Muscle layer of duodenum (tissue), 2 donors: Measurements from ENCODE around the gene ALDH2.
"Not testable (repeated sequence)": the region's sequence is repeated elsewhere in the genome, so short reads cannot be mapped to it uniquely, and the experiment has no call there.

Experiments used
- H3K27ac ChIP-seq: one replicate; pipeline ENCODE4 v1.7.0; 2013; ENCODE audit warnings: mild to moderate bottlenecking, low read length
- H3K27me3 ChIP-seq: one replicate; pipeline ENCODE4 v1.7.0; 2013; ENCODE audit warnings: low read depth, mild to moderate bottlenecking, control low read depth, low read length
- H3K36me3 ChIP-seq, 2 donors: one replicate each; pipeline ENCODE4 v1.7.0; 2013; ENCODE audit warnings: low read length in 2 of 2, control low read depth in 1 of 2, mild to moderate bottlenecking in 1 of 2; ENCODE audit not compliant: insufficient read depth in 2 of 2, control insufficient read depth in 1 of 2
- H3K4me1 ChIP-seq, 2 donors: one replicate each; pipeline ENCODE4 v1.7.0; 2013; ENCODE audit warnings: low read length in 2 of 2, mild to moderate bottlenecking in 2 of 2, control low read depth in 1 of 2, moderate library complexity in 1 of 2; ENCODE audit not compliant: insufficient read depth in 2 of 2, control insufficient read depth in 1 of 2
- H3K4me3 ChIP-seq, 2 donors: one replicate each; pipeline ENCODE4 v1.7.0; 2013; ENCODE audit warnings: low read length in 2 of 2, low read depth in 1 of 2, mild to moderate bottlenecking in 1 of 2
- H3K9me3 ChIP-seq, 2 donors: one replicate each; pipeline ENCODE4 v1.7.0; 2013; ENCODE audit warnings: low read length in 2 of 2, control low read depth in 1 of 2, mild to moderate bottlenecking in 1 of 2; ENCODE audit not compliant: control insufficient read depth in 1 of 2
- donor health status: healthy.

Gene ALDH2

GRCh38 chr12:111792155-111792855 is 25.6 kb downstream of the ALDH2 start:
- Histone ChIP-seq H3K9me3 (no peaks in the 10 kb centered on the region), H3K4me1 (peaks cover 0 to 4% of the 10 kb centered on the region in 2 donors), H3K27me3 (no peaks in the 10 kb centered on the region), H3K4me3 (no peak overlapping the region), H3K27ac (peak overlapping the region; percentile 31), H3K36me3 (peaks cover 47 to 67% of the 10 kb centered on the region in 2 donors)

DNA sequence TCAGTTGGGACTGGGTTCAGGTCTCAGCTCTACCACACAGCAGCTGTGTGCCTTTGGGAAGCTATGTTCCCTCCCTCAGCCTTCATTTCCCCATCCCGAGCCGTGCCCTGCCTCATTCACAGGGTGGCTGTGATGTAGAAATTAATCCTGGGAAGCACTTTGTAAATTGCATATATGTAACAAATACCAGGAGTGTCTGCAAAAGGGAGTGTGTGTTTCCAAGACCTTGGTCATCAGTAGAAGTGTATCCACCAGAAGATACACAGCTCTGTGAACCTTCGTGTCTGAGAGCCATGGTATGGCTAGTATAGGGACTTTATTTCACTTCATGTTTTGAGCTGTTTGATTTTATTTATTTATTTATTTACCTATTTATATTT is 26.1 kb downstream of the ALDH2 start:
- peaks cover 0 to 4% of the 10 kb centered on the region in 2 donors for H3K4me1 ChIP-seq
- no peak overlapping the region for H3K27ac ChIP-seq
- H3K4me3 ChIP-seq, result no peak overlapping the region
- peaks cover 48 to 71% of the 10 kb centered on the region in 2 donors for H3K36me3 ChIP-seq
- H3K9me3 ChIP-seq, result no peaks in the 10 kb centered on the region
- H3K27me3 ChIP-seq, result no peaks in the 10 kb centered on the region

GRCh38 chr12:111798182-111798581 is 31.4 kb downstream of the ALDH2 start:
- peaks cover 31 to 76% of the 10 kb centered on the region in 2 donors for H3K36me3 ChIP-seq
- no peaks in the 10 kb centered on the region for H3K27me3 ChIP-seq
- H3K4me1 ChIP-seq, result no peaks in the 10 kb centered on the region
- H3K27ac ChIP-seq, result no peak overlapping the region
- no peak overlapping the region for H3K4me3 ChIP-seq
- H3K9me3 ChIP-seq, result no peaks in the 10 kb centered on the region

DNA sequence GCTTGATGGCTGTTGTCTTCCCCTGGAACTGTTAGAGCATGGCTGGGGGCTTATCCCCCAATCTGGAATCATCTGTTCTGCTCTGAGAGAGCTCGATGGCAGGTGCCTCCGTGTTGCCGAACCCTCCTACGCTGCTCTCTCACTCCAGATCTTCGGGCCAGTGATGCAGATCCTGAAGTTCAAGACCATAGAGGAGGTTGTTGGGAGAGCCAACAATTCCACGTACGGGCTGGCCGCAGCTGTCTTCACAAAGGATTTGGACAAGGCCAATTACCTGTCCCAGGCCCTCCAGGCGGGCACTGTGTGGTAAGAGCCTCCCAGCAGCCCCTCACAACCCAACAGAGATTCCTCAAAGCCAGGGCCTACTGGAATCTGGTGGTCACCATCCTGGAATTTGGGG is 33.0 kb downstream of the ALDH2 start:
- H3K4me3 ChIP-seq, result no peak overlapping the region
- H3K36me3 ChIP-seq, result peaks cover 28 to 71% of the 10 kb centered on the region in 2 donors
- no peak overlapping the region for H3K27ac ChIP-seq
- no peaks in the 10 kb centered on the region for H3K27me3 ChIP-seq
- no peaks in the 10 kb centered on the region for H3K9me3 ChIP-seq
- no peaks in the 10 kb centered on the region for H3K4me1 ChIP-seq

GRCh38 chr12:111803038-111803626 is 36.4 kb downstream of the ALDH2 start:
- Histone ChIP-seq H3K4me1 (no peaks in the 10 kb centered on the region), H3K4me3 (no peak overlapping the region), H3K36me3 (peaks cover 18 to 72% of the 10 kb centered on the region in 2 donors), H3K27me3 (no peaks in the 10 kb centered on the region), H3K9me3 (no peaks in the 10 kb centered on the region), H3K27ac (no peak overlapping the region)

GRCh38 chr12:111803851-111804250 is 37.1 kb downstream of the ALDH2 start:
- H3K4me1 ChIP-seq, result no peaks in the 10 kb centered on the region
- H3K4me3 ChIP-seq, result no peak overlapping the region
- H3K9me3 ChIP-seq, result no peaks in the 10 kb centered on the region
- peaks cover 18 to 71% of the 10 kb centered on the region in 2 donors for H3K36me3 ChIP-seq
- H3K27ac ChIP-seq, result no peak overlapping the region
- no peaks in the 10 kb centered on the region for H3K27me3 ChIP-seq

DNA sequence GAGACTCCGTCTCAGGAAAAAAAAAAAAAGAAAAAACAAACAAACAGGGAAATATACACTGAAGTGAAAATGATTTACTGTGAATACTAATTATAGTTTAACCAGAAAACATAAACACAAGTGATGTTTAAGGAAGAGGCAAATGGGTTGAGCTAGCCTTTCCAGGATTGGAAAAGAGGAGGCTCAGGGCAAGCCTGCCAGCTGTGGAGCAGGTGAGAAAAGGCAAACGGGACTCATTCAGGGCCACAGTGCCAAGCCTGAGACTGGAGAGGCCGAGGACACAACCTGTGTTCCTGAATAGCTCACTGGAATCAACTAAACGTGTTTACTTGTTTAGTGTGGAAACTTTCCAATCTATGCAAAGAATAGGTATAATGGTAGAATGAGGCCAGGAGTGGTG is 39.6 kb downstream of the ALDH2 start:
- H3K36me3 ChIP-seq, result peaks cover 19 to 69% of the 10 kb centered on the region in 2 donors

DNA sequence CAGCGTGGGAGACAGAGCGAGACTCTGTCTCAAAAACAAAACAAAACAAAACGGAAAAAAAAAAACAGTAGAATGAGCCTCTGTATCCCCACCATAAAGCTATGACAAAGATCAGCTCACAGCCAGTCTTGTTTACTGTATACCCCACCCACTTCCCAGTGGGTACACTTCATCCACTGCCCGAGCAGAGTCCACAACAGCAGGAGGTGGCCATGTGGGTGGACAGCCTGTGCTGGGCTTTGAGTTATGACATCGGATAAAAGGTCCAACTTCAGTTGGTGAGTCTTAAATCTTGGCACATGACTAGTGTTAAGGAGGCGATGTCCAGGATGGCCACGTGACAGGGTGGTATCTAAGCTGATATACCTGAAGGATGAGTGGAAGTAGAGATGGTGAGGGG is 40.5 kb downstream of the ALDH2 start:
- H3K4me1 ChIP-seq, result no peaks in the 10 kb centered on the region
- H3K27ac ChIP-seq, result no peak overlapping the region
- H3K4me3 ChIP-seq, result no peak overlapping the region
- no peaks in the 10 kb centered on the region for H3K27me3 ChIP-seq
- H3K36me3 ChIP-seq, result peaks cover 19 to 63% of the 10 kb centered on the region in 2 donors
- no peaks in the 10 kb centered on the region for H3K9me3 ChIP-seq

More for the DNA sequence above, 39.6 kb downstream of the ALDH2 start:
- Histone ChIP-seq H3K4me1 (no peaks in the 10 kb centered on the region), H3K27ac (no peak overlapping the region), H3K4me3 (no peak overlapping the region), H3K9me3 (no peaks in the 10 kb centered on the region), H3K27me3 (no peaks in the 10 kb centered on the region)

DNA sequence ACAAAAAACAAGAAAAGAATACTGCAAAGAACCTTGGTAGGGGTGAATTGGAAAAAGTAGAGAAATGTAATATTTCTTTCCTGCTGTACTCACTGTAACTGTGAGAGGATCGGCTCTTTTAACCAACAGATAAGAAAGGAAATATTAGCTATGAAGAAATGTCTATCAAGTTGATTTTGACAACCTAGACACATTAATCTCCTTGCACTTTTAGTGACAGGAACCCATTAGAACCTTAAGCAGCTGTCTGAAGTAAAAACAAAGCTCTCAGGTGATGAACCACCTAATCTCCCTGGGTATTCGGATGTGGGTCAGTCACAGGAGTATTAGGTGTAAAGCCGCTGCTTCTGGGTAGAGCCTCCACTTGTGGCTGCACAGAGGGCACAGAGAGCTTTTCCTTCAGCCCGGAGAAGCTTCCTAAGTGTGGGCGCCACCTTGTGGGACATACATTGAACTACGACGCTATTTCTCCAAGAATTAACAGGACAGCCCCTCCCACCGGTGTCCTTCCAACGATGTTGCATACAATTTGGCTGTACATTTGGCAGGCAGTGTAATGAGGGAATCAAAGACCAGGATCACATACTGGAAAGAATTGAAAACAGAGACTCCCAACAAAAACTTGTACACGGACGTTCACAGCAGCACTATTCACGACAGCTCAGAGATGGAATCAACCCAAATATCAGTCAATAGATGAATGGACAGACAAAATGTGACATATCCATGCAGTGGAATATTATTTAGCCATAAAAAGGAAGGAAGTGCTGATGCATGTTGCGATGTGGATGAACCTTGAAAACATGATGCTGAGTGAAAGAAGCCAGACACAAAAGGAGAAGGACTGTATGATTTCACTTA is 46.4 kb downstream of the ALDH2 start:
- Histone ChIP-seq H3K4me1 (peaks cover 0 to 4% of the 10 kb centered on the region in 2 donors), H3K36me3 (peaks cover 21 to 35% of the 10 kb centered on the region in 2 donors), H3K27ac (no peak overlapping the region), H3K4me3 (no peak overlapping the region), H3K27me3 (no peaks in the 10 kb centered on the region), H3K9me3 (no peaks in the 10 kb centered on the region)

- Histone ChIP-seq H3K27ac (no peak overlapping the region), H3K36me3 (peaks cover 3 to 7% of the 10 kb centered on the region in 2 donors), H3K9me3 (no peaks in the 10 kb centered on the region), H3K4me1 (peaks cover 0 to 10% of the 10 kb centered on the region in 2 donors), H3K4me3 (no peak overlapping the region), H3K27me3 (no peaks in the 10 kb centered on the region)
Measured at GRCh38 chr12:111816065-111816615, 49.4 kb downstream of the ALDH2 start.

GRCh38 chr12:111816898-111817297 is 50.2 kb downstream of the ALDH2 start:
- H3K27ac ChIP-seq, H3K27me3 ChIP-seq, H3K4me3 ChIP-seq, H3K9me3 ChIP-seq, H3K36me3 ChIP-seq, H3K4me1 ChIP-seq: not testable (repeated sequence)
